HEK293 (cell line): ENCODE data around the gene TIMM8A.

Experiments used
- CTCF ChIA-PET: fragments of 350-600 bp; formaldehyde crosslinking; extraction: SDS; loops from one replicate; lab custom pipeline; 2021; ENCODE audit warnings: antibody characterized with exemption; lab: Yijun Ruan, JAX
- POLR2A ChIA-PET: fragments of 300-600 bp; formaldehyde crosslinking; extraction: SDS; loops from one replicate; lab custom pipeline; 2020; ENCODE audit warnings: antibody characterized with exemption, inconsistent platforms; lab: Yijun Ruan, JAX
- H3K27ac ChIP-seq: fragments of 200-500 bp; sonication (Bioruptor generic); 2 replicates; pipeline ENCODE4 v1.5.1; 2014; ENCODE audit warnings: low read depth, low read length, control low read depth, inconsistent platforms; ENCODE audit errors: extremely low read depth
- H3K36me3 ChIP-seq, 2 experiments: fragments of 200-500 bp in 1 of 2; sonication (Bioruptor generic) in 1 of 2; 1 replicate in 1 of 2; 2 replicates in 1 of 2; pipeline ENCODE4 v1.5.1; 2014 to 2017; ENCODE audit warnings: inconsistent platforms in 2 of 2, low read length in 2 of 2; ENCODE audit not compliant: control insufficient read depth in 2 of 2, insufficient read depth in 1 of 2
- H3K4me1 ChIP-seq: fragments of 200-500 bp; sonication (Bioruptor generic); 2 replicates; pipeline ENCODE4 v1.5.1; 2014; ENCODE audit warnings: mild to moderate bottlenecking, low read length, inconsistent platforms; ENCODE audit not compliant: control insufficient read depth, insufficient read depth
- H3K4me3 ChIP-seq: 2 replicates; pipeline ENCODE4 v1.5.1; 2011; ENCODE audit warnings: low read depth, mild to moderate bottlenecking, control low read depth, low read length, moderate library complexity
- H3K9me3 ChIP-seq: fragments of 200-500 bp; sonication (Bioruptor generic); 2 replicates; pipeline ENCODE4 v1.5.1; 2014; ENCODE audit warnings: low read depth, low read length, inconsistent platforms; ENCODE audit not compliant: control insufficient read depth, insufficient read depth
- BCL11B ChIP-seq: fragments of 450-650 bp; formaldehyde crosslinking; IDR thresholded peaks from 2 replicates; pipeline ENCODE4 v1.5.1; 2016; ENCODE audit warnings: low read depth, missing biosample characterization, missing genetic modification characterization
- EGR2 ChIP-seq: fragments of 450-650 bp; formaldehyde crosslinking; IDR thresholded peaks from 2 replicates; pipeline ENCODE4 v1.5.1; 2016; ENCODE audit warnings: low read depth, missing biosample characterization, missing genetic modification characterization
- GLIS2 ChIP-seq: fragments of 450-650 bp; formaldehyde crosslinking; IDR thresholded peaks from 2 replicates; pipeline ENCODE4 v1.5.1; 2016; ENCODE audit warnings: missing biosample characterization, missing genetic modification characterization
- KLF17 ChIP-seq: fragments of 450-650 bp; formaldehyde crosslinking; IDR thresholded peaks from 2 replicates; pipeline ENCODE4 v1.5.1; 2016; ENCODE audit warnings: missing biosample characterization, missing genetic modification characterization
- REPIN1 ChIP-seq: fragments of 450-650 bp; formaldehyde crosslinking; IDR thresholded peaks from 2 replicates; pipeline ENCODE4 v1.5.1; 2017; ENCODE audit warnings: missing biosample characterization, missing genetic modification characterization, low read depth
- SCRT1 ChIP-seq: fragments of 450-650 bp; formaldehyde crosslinking; IDR thresholded peaks from 2 replicates; pipeline ENCODE4 v1.5.1; 2016; ENCODE audit warnings: missing biosample characterization, missing genetic modification characterization, borderline replicate concordance
- SP3 ChIP-seq: fragments of 450-650 bp; formaldehyde crosslinking; IDR thresholded peaks from 2 replicates; pipeline ENCODE4 v1.5.1; 2016; ENCODE audit warnings: missing biosample characterization, missing genetic modification characterization
- YY1 ChIP-seq: fragments of 450-650 bp; formaldehyde crosslinking; IDR thresholded peaks from 2 replicates; pipeline ENCODE4 v1.5.1; 2018; ENCODE audit warnings: missing biosample characterization, missing genetic modification characterization
- ZBTB44 ChIP-seq: fragments of 450-650 bp; IDR thresholded peaks from 2 replicates; pipeline ENCODE4 v1.5.1; 2018; ENCODE audit warnings: missing biosample characterization, mild to moderate bottlenecking, missing genetic modification characterization
- ZNF366 ChIP-seq: fragments of 450-650 bp; formaldehyde crosslinking; conservative IDR thresholded peaks from 2 replicates; pipeline ENCODE4 v1.5.1; 2016; ENCODE audit warnings: missing biosample characterization, missing genetic modification characterization
- ZNF398 ChIP-seq: fragments of 450-650 bp; formaldehyde crosslinking; IDR thresholded peaks from 2 replicates; pipeline ENCODE4 v1.5.1; 2017; ENCODE audit warnings: missing biosample characterization, missing genetic modification characterization
- ZNF529 ChIP-seq: fragments of 450-650 bp; formaldehyde crosslinking; IDR thresholded peaks from 2 replicates; pipeline ENCODE4 v1.5.1; 2017; ENCODE audit warnings: missing genetic modification characterization, missing biosample characterization; ENCODE audit not compliant: insufficient replicate concordance
- ZNF548 ChIP-seq: fragments of 450-650 bp; formaldehyde crosslinking; IDR thresholded peaks from 2 replicates; pipeline ENCODE4 v1.5.1; 2016; ENCODE audit warnings: missing biosample characterization, missing genetic modification characterization
- ZNF645 ChIP-seq: fragments of 450-650 bp; formaldehyde crosslinking; IDR thresholded peaks from 2 replicates; pipeline ENCODE4; 2016; ENCODE audit warnings: missing biosample characterization, missing genetic modification characterization
- ZNF776 ChIP-seq: fragments of 450-650 bp; formaldehyde crosslinking; IDR thresholded peaks from 2 replicates; pipeline ENCODE4 v1.5.0; 2017; ENCODE audit warnings: missing biosample characterization, missing genetic modification characterization, borderline replicate concordance

The TIMM8A gene

GRCh38 chrX:101303790-101304189 lies 44.8 kb downstream of the TIMM8A start:
- Histone ChIP-seq H3K4me3 (no peak overlapping the region), H3K27ac (no peak overlapping the region), H3K4me1 (no peaks in the 10 kb centered on the region), H3K9me3 (no peaks in the 10 kb centered on the region), H3K36me3 (no peaks in the 10 kb centered on the region)
- ChIA-PET CTCF (no interaction called here), POLR2A (no interaction called here)
- TF ChIP-seq SP3 (tag by site-specific recombination) (no peak), YY1 (tag by site-specific recombination) (no peak), ZNF529 (tag by site-specific recombination) (no peak), ZNF398 (tag by site-specific recombination) (no peak), KLF17 (tag by site-specific recombination) (no peak), GLIS2 (no peak), ZNF645 (no peak), ZNF366 (tag by site-specific recombination) (no peak), ZNF776 (tag by site-specific recombination) (no peak), EGR2 (no peak), ZNF548 (tag by site-specific recombination) (no peak), REPIN1 (tag by site-specific recombination) (no peak), SCRT1 (tag by site-specific recombination) (no peak), ZBTB44 (tag by site-specific recombination) (no peak), BCL11B (tag by site-specific recombination) (no peak)
